Hepatocyte (in vitro differentiated cells): ENCODE measurements around the gene OR10A2. TPM values are rescaled to one million over a fixed set of nuclear protein-coding genes. Genes with fewer than 3 reads are reported as not detected.

ENCODE experiments used
- DNase-seq: peaks from one replicate; pipeline ENCODE4 v3.0.0-alpha.2; 2016; ENCODE audit warnings: low spot score
- H2AFZ ChIP-seq: fragments of 200-600 bp; sonication (generic); 2 replicates; pipeline ENCODE4 v1.6.0; 2016; ENCODE audit warnings: antibody characterized with exemption, mild to moderate bottlenecking
- H3K27ac ChIP-seq: fragments of 200-600 bp; sonication (generic); 2 replicates; pipeline ENCODE4 v1.5.1; 2016; ENCODE audit warnings: mild to moderate bottlenecking
- H3K27me3 ChIP-seq: fragments of 200-600 bp; sonication (generic); 2 replicates; pipeline ENCODE4 v1.6.1; 2016
- H3K36me3 ChIP-seq: fragments of 200-600 bp; sonication (generic); replicated peaks from 2 replicates; pipeline ENCODE4 v1.5.1; 2016; ENCODE audit warnings: low read depth; ENCODE audit not compliant: insufficient read depth
- H3K4me1 ChIP-seq: fragments of 200-600 bp; sonication (generic); 2 replicates; pipeline ENCODE4 v1.5.1; 2016; ENCODE audit warnings: mild to moderate bottlenecking, moderate library complexity; ENCODE audit not compliant: insufficient read depth
- H3K4me2 ChIP-seq: fragments of 200-600 bp; sonication (generic); 2 replicates; pipeline ENCODE4 v1.6.0; 2016
- H3K4me3 ChIP-seq: fragments of 200-600 bp; sonication (generic); 2 replicates; pipeline ENCODE4 v1.5.1; 2016; ENCODE audit warnings: mild to moderate bottlenecking
- H3K79me2 ChIP-seq: fragments of 200-600 bp; sonication (generic); 2 replicates; pipeline ENCODE4 v1.6.0; 2017; ENCODE audit warnings: mild to moderate bottlenecking
- H3K9me2 ChIP-seq: fragments of 200-600 bp; sonication (generic); replicated peaks from 2 replicates; pipeline ENCODE4 v1.6.0; 2017; ENCODE audit warnings: mild to moderate bottlenecking; ENCODE audit not compliant: insufficient read depth
- H3K9me3 ChIP-seq: fragments of 200-600 bp; sonication (generic); 2 replicates; pipeline ENCODE4 v1.5.1; 2016; ENCODE audit warnings: low read depth, mild to moderate bottlenecking
- H4K20me1 ChIP-seq: fragments of 200-600 bp; sonication (generic); 2 replicates; pipeline ENCODE4 v1.6.0; 2016; ENCODE audit warnings: mild to moderate bottlenecking; ENCODE audit not compliant: insufficient read depth, poor library complexity, severe bottlenecking
- EZH2 ChIP-seq: fragments of 200-600 bp; sonication (generic); IDR thresholded peaks from 2 replicates; pipeline ENCODE4 v1.6.1; 2016; ENCODE audit warnings: antibody characterized with exemption, mild to moderate bottlenecking, borderline replicate concordance
- EZH2phosphoT487 ChIP-seq: fragments of 200-600 bp; sonication (generic); IDR thresholded peaks from one replicate; pipeline ENCODE4 v1.6.1; 2018; ENCODE audit warnings: antibody characterized with exemption, mild to moderate bottlenecking, low read depth, moderate library complexity; ENCODE audit not compliant: unreplicated experiment, severe bottlenecking
- WGBS: methylation state at CpG from one replicate; pipeline ENCODE4 v1.1.6; 2016; ENCODE audit warnings: low lambda C conversion rate; ENCODE audit errors: missing lambda C conversion rate; 5-methylcytosine and 5-hydroxymethylcytosine counted together
- polyA plus RNA-seq: library from polyadenylated mRNA; unstranded; fragments of >200 nt; fragmentation: Nextera tagmentation; extraction: Ambion mirVana; gene quantifications from 2 replicates; pipeline ENCODE4 v1.2.1, GENCODE V29; 2016
- total RNA-seq: library from RNA; depleted of rRNA; stranded (reverse); fragments of >200 nt; gene quantifications from 2 replicates; pipeline ENCODE4 v1.2.3, GENCODE V29; 2014
- TF ChIP-seq, protein P1 (sequence below): fragments of 200-600 bp; sonication (generic); IDR thresholded peaks from 2 replicates; pipeline ENCODE4 v1.5.1; 2016; ENCODE audit warnings: antibody characterized with exemption, mild to moderate bottlenecking; ENCODE audit not compliant: poor library complexity

The OR10A2 gene
- total and polyA plus RNA-seq, 2 experiments from 2014 or later, result 0.04 TPM; not detected in 1

DNA sequence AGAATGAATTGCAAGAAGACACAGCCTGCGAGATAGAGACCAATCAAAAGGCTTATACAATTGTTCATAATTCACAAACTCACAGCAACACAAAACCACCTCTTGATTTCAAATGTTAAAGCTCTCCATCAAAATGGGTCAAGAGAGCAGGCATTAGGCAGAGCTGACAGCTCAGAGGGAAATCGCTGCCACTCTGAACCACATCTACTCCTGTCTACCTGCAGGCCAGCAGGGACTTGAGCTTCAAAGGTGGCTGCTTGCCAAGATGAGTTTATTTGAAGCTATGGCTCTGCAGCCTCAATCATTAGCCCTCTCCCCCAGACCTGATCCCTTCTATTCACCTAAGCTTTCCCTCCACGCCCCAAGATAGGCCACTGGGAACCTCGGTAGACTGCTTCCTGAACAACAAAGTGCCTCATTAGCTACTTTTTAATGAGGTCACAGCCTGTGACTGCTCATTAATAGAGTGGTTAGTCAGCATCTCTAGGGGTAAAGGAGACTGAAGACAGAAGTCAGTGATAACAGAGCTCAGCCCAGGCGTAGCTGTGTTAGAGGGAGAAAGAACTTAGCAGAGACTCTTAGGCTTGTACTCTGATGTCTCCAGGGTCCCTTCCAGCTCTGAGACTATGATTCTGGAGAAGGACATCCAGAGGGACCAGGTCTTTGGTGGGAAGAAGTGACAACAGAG, 38.6 kb upstream of the OR10A2 start:
- Histone ChIP-seq H3K9me2 (no peaks in the 10 kb centered on the region), H3K4me1 (no peaks in the 10 kb centered on the region), H3K79me2 (no peaks in the 10 kb centered on the region), H3K4me3 (no peak overlapping the region), H3K36me3 (no peaks in the 10 kb centered on the region), H2AFZ (no peak overlapping the region), H3K9me3 (no peaks in the 10 kb centered on the region), H3K27ac (no peak overlapping the region), H3K4me2 (no peak overlapping the region), H3K27me3 (no peaks in the 10 kb centered on the region), H4K20me1 (no peaks in the 10 kb centered on the region)
- 82% methylated on average over 5 of the region's 5 CpGs for WGBS
- TF ChIP-seq EZH2phosphoT487 (no peak), EZH2 (no peak)
- TF ChIP-seq, protein P1, sequence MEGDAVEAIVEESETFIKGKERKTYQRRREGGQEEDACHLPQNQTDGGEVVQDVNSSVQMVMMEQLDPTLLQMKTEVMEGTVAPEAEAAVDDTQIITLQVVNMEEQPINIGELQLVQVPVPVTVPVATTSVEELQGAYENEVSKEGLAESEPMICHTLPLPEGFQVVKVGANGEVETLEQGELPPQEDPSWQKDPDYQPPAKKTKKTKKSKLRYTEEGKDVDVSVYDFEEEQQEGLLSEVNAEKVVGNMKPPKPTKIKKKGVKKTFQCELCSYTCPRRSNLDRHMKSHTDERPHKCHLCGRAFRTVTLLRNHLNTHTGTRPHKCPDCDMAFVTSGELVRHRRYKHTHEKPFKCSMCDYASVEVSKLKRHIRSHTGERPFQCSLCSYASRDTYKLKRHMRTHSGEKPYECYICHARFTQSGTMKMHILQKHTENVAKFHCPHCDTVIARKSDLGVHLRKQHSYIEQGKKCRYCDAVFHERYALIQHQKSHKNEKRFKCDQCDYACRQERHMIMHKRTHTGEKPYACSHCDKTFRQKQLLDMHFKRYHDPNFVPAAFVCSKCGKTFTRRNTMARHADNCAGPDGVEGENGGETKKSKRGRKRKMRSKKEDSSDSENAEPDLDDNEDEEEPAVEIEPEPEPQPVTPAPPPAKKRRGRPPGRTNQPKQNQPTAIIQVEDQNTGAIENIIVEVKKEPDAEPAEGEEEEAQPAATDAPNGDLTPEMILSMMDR, result no peak
- DNase-seq, result no peak

DNA sequence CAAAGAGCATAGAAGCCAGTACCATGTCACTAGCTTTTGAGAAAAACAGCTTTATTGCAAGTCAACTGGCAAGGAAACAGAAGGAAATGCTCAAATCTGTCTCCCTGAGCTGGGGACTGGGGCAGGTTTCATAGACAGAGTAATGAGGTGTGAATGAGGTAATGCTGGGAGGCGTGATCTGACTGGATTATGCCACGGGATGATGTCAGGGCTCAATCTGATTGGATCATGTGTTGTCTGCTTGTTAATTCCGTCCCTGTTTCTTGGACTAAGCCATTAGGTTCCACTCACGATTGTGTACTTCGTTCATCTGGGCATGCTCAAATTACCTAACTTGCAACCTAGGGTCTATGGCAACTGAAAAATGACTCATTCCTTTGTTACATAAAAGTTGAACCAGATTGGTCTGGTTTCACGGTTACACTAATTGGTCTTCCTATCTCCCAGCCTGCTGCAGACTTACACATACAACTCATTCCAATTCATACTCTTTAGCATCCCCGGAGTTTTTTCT, 37.6 kb upstream of the OR10A2 start:
- H3K4me2 ChIP-seq, result no peak overlapping the region
- no peaks in the 10 kb centered on the region for H3K9me2 ChIP-seq
- no peak for DNase-seq
- H3K27me3 ChIP-seq, result no peaks in the 10 kb centered on the region
- TF ChIP-seq, protein P1, result no peak
- TF ChIP-seq EZH2phosphoT487 (no peak), EZH2 (no peak)
- H3K79me2 ChIP-seq, result no peaks in the 10 kb centered on the region
- H3K27ac ChIP-seq, result no peak overlapping the region
- no peaks in the 10 kb centered on the region for H3K36me3 ChIP-seq
- WGBS, result 77% methylated on average over 7 of the region's 7 CpGs
- no peaks in the 10 kb centered on the region for H4K20me1 ChIP-seq
- H2AFZ ChIP-seq, result no peak overlapping the region
- H3K9me3 ChIP-seq, result no peaks in the 10 kb centered on the region
- H3K4me1 ChIP-seq, result no peaks in the 10 kb centered on the region
- H3K4me3 ChIP-seq, result no peak overlapping the region

DNA sequence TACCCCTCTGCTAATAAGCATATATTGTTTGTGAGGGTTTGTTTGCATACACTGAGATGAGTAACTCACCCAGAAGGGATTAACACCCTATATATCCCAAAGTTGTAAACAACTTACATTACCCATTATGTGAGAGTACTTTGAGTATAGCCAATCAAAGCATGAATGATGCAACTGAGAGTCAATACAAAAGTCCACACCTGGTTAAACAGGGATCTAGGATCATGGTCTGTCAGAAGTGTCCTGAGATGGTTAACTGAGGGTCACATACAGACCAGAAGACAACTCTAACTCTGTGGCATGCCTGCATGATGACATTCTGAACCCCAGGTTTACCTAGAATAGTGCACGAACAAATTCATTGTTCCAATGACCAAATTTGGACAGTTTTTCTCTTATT, 34.8 kb upstream of the OR10A2 start:
- Histone ChIP-seq H3K27ac (no peak overlapping the region), H3K4me2 (no peak overlapping the region), H3K9me2 (no peaks in the 10 kb centered on the region), H3K36me3 (no peaks in the 10 kb centered on the region), H2AFZ (no peak overlapping the region), H4K20me1 (no peaks in the 10 kb centered on the region), H3K4me1 (no peaks in the 10 kb centered on the region), H3K79me2 (no peaks in the 10 kb centered on the region), H3K27me3 (no peaks in the 10 kb centered on the region), H3K4me3 (no peak overlapping the region), H3K9me3 (no peaks in the 10 kb centered on the region)
- DNase-seq, result no peak
- 93% methylated on average over 1 of the region's 1 CpG for WGBS
- TF ChIP-seq EZH2, result no peak
- TF ChIP-seq, protein P1, result no peak
- no peak for TF ChIP-seq EZH2phosphoT487
